GM12873 (cell line): Measurements from ENCODE around the gene KIR2DL3.
"Not testable (repeated sequence)": the region's sequence is repeated elsewhere in the genome, so short reads cannot be mapped to it uniquely, and the experiment has no call there.

Source experiments
- CTCF ChIP-seq: IDR thresholded peaks from 2 replicates; pipeline ENCODE4 v1.5.1; 2012; ENCODE audit warnings: low read depth, mild to moderate bottlenecking, moderate library complexity, low read length, control low read depth; ENCODE audit not compliant: insufficient read depth; ENCODE audit errors: missing control alignments

Gene KIR2DL3

GRCh38 chr19:54728167-54728566, 10.1 kb upstream of the KIR2DL3 start:
- TF ChIP-seq CTCF, result no peak

- TF ChIP-seq CTCF, result no peak
Observed at GRCh38 chr19:54729416-54730188, 8.7 kb upstream of the KIR2DL3 start.

GRCh38 chr19:54731191-54731590, 7.1 kb upstream of the KIR2DL3 start:
- TF ChIP-seq CTCF, result no peak

- TF ChIP-seq CTCF, result no peak
Observed at GRCh38 chr19:54738715-54739114, 402 bp downstream of the KIR2DL3 start.

GRCh38 chr19:54739587-54740497, 1.5 kb downstream of the KIR2DL3 start:
- no peak for TF ChIP-seq CTCF

- TF ChIP-seq CTCF, result not testable (repeated sequence)
Observed at GRCh38 chr19:54769646-54770045, 31.3 kb downstream of the KIR2DL3 start, which contains the start of gene KIR2DL1. Gene KIR2DL1 (plus strand): TSS chr19:54769793. CDS start chr19:54769851, 58 bp downstream.

- TF ChIP-seq CTCF, result no peak
Observed at GRCh38 chr19:54790711-54791110, 52.4 kb downstream of the KIR2DL3 start.
